ENCODE results near the gene HRAS. TPM values are rescaled to one million over a fixed set of nuclear protein-coding genes. Genes with fewer than 3 reads are reported as not detected.

HRAS gene
- total and polyA plus RNA-seq, 8 donors = 10.4 to 130 (median 21.7) TPM

GRCh38 chr11:538431-539051 is 3.2 kb upstream of the HRAS start:
- H3K36me3 ChIP-seq = no peaks in the 10 kb centered on the region
- WGBS, 2 donors = 85 to 87% methylated on average over 20 of the region's 20 CpGs
- H3K4me3 ChIP-seq = no peak overlapping the region
- ATAC-seq = no peak
- H3K9me3 ChIP-seq = no peaks in the 10 kb centered on the region
- H3K27ac ChIP-seq = no peak overlapping the region
- peak in 3 of 6 donors; percentile 4 to 58 (median 40) for DNase-seq
- TF ChIP-seq CTCF (IDR thresholded peaks at IDR 0.05) = no peak
- peaks cover 6 to 15% (median 9%) of the 10 kb centered on the region in 3 donors for H3K4me1 ChIP-seq
- intact Hi-C loops (cut with DNase I) = no loop called here
- no peak for FAIRE-seq
- H3K27me3 ChIP-seq = no peaks in the 10 kb centered on the region

- peak overlapping the region in 3 of 4 donors; percentile 70 to 78 (median 76) for H3K27ac ChIP-seq
- H3K4me3 ChIP-seq = peak overlapping the region; percentile 4 to 80 (median 32)
- FAIRE-seq (no peak), DNase-seq (peak in 5 of 6 donors; percentile 16 to 74 (median 45)), ATAC-seq (no peak)
- peaks cover 0 to 2% (median 0%) of the 10 kb centered on the region in 3 donors for H3K36me3 ChIP-seq
- H3K27me3 ChIP-seq = no peaks in the 10 kb centered on the region
- intact Hi-C loops (cut with DNase I) = no loop called here
- no peak for TF ChIP-seq CTCF (IDR thresholded peaks at IDR 0.05)
- WGBS, 2 donors = 31 to 35% methylated on average over 19 of the region's 19 CpGs
- no peaks in the 10 kb centered on the region for H3K9me3 ChIP-seq
- peaks cover 6 to 15% (median 9%) of the 10 kb centered on the region in 3 donors for H3K4me1 ChIP-seq
Measured at GRCh38 chr11:537622-538430, 2.5 kb upstream of the HRAS start.

- H3K27me3 ChIP-seq = no peaks in the 10 kb centered on the region
- peak within 1 kb of the TSS; percentile 4 to 80 (median 32) for H3K4me3 ChIP-seq
- 5% methylated on average over 90 to 93 of the region's 93 CpGs for WGBS, 2 donors
- no peak for TF ChIP-seq CTCF (IDR thresholded peaks at IDR 0.05)
- H3K27ac ChIP-seq = peak within 1 kb of the TSS; percentile 70 to 78 (median 76)
- peaks cover 6 to 15% (median 9%) of the 10 kb centered on the region in 3 donors for H3K4me1 ChIP-seq
- DNase-seq = peak; percentile 83 to 97 (median 92)
- intact Hi-C loops (cut with DNase I) = no loop called here
- peak; percentile 73 to 77 (median 75) for ATAC-seq
- no peak for FAIRE-seq
- no peaks in the 10 kb centered on the region for H3K9me3 ChIP-seq
- H3K36me3 ChIP-seq = peaks cover 0 to 8% (median 7%) of the 10 kb centered on the region in 3 donors
Measured at GRCh38 chr11:536841-537621, 1.7 kb upstream of the HRAS start, which contains the start of gene LRRC56. TSS of gene LRRC56 (plus strand) at chr11:537527. CDS start at chr11:540685, 3,158 bp downstream.

GRCh38 chr11:535210-535518 is 212 bp downstream of the HRAS start:
- FAIRE-seq = no peak
- H3K27ac ChIP-seq = no peak overlapping the region

More at GRCh38 chr11:535210-535518, 212 bp downstream of the HRAS start:
- intact Hi-C loops (cut with DNase I) = no loop called here
- no peak for TF ChIP-seq CTCF (IDR thresholded peaks at IDR 0.05)
- H3K4me3 ChIP-seq = peak overlapping the region; percentile 47 to 85 (median 78)
- H3K9me3 ChIP-seq = no peaks in the 10 kb centered on the region
- 0% methylated on average over 1 to 55 of the region's 56 CpGs for WGBS, 2 donors
- DNase-seq (no peak), ATAC-seq (no peak)
- H3K4me1 ChIP-seq = peaks cover 6 to 15% (median 9%) of the 10 kb centered on the region in 3 donors
- H3K36me3 ChIP-seq = peaks cover 0 to 12% (median 8%) of the 10 kb centered on the region in 3 donors
- no peaks in the 10 kb centered on the region for H3K27me3 ChIP-seq

All from pancreas (tissue), 10 donors.